Measurements from ENCODE around the gene TUBB. TPM values are rescaled to one million over a fixed set of nuclear protein-coding genes. Genes with fewer than 3 reads are reported as not detected.
"Not testable (repeated sequence)": the region's sequence is repeated elsewhere in the genome, so short reads cannot be mapped to it uniquely, and the experiment has no call there.

Gene TUBB
- total RNA-seq, 2 experiments from 2014 or later: 1,244 to 1,346 TPM

DNA sequence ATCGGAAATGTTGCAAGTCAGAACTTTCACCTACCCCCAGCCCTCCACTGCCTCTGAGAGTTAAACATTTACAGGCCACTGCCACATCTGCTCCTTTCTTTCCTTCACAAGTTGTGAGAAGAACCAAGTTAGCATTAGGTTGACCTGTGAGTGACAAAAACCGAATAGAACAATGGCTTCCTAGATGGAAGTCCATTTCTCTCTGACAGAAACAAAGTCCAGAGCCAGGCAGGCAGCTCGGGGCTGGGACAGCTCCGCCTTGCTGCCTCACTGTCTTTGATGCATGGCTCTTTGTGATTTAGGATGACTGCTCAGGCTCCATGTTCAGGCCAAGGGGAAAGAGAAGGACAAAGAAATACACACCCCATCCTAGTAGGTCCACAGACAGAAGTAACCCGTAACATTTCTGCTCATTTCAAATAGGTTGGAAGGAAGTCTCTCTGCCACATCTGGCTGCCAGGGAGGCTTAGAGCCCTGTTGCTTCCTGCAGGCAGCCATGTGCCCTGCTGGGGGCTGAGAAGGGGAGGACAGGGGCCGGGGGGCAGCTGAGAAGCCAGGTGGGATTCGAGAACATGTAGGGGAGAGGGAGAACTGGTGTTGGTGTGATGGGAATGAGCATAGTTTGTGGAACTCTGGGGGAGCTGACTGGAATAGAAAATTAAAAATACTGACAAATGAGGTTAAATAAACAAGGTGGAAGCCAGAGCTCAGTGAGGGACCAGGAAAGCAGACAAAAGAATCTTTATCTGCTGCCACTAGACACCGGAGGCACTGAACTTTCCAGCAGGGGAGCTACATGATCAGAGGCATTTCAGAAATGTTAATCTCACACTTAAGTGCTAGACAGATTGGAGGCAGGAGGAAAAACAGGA is 43.7 kb downstream of the TUBB start:
- H3K27ac ChIP-seq (ENCODE audit: low read depth, low read length, poor library complexity, severe bottlenecking): no peak overlapping the region
- H3K79me2 ChIP-seq (ENCODE audit: insufficient read depth, low read depth, low read length): no peaks in the 10 kb centered on the region
- no TSS peak for BruUV-seq (replicated peaks)
- H3K9me2 ChIP-seq (ENCODE audit: insufficient read depth, low read length): no peaks in the 10 kb centered on the region
- no peak for DNase-seq (ENCODE audit: low spot score)
- peaks cover 12% of the 10 kb centered on the region for H3K4me1 ChIP-seq (ENCODE audit: insufficient read depth, low read length, poor library complexity, severe bottlenecking)
- H3K9me3 ChIP-seq (ENCODE audit: low read length): no peaks in the 10 kb centered on the region
- H3K4me3 ChIP-seq (ENCODE audit: low read depth, low read length, poor library complexity, severe bottlenecking): no peak overlapping the region
- H3K36me3 ChIP-seq (ENCODE audit: insufficient read depth, low read length): no peaks in the 10 kb centered on the region
- H2AFZ ChIP-seq (ENCODE audit: low read length): no peak overlapping the region
- H3K4me2 ChIP-seq (ENCODE audit: low read length): no peak overlapping the region
- POLR2A ChIA-PET: interaction anchor here (0.6 kb wide), 1 partner anchor 24 kb away, joined by 4 read pairs; no protein-coding TSS in a partner anchor
- intact Hi-C loops (cut with micrococcal nuclease; ENCODE audit: unreplicated experiment): no loop called here
- CTCF ChIA-PET (ENCODE audit: unreplicated experiment): no interaction called here
- no peaks in the 10 kb centered on the region for H4K20me1 ChIP-seq (ENCODE audit: insufficient read depth, low read length)
- TF ChIP-seq EZH2phosphoT487 (IDR thresholded peaks at IDR 0.05; ENCODE audit: borderline replicate concordance, low read depth, low read length): no peak
- TF ChIP-seq, protein P1, sequence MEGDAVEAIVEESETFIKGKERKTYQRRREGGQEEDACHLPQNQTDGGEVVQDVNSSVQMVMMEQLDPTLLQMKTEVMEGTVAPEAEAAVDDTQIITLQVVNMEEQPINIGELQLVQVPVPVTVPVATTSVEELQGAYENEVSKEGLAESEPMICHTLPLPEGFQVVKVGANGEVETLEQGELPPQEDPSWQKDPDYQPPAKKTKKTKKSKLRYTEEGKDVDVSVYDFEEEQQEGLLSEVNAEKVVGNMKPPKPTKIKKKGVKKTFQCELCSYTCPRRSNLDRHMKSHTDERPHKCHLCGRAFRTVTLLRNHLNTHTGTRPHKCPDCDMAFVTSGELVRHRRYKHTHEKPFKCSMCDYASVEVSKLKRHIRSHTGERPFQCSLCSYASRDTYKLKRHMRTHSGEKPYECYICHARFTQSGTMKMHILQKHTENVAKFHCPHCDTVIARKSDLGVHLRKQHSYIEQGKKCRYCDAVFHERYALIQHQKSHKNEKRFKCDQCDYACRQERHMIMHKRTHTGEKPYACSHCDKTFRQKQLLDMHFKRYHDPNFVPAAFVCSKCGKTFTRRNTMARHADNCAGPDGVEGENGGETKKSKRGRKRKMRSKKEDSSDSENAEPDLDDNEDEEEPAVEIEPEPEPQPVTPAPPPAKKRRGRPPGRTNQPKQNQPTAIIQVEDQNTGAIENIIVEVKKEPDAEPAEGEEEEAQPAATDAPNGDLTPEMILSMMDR (conservative IDR thresholded peaks at IDR 0.05; ENCODE audit: low read length): no peak

DNA sequence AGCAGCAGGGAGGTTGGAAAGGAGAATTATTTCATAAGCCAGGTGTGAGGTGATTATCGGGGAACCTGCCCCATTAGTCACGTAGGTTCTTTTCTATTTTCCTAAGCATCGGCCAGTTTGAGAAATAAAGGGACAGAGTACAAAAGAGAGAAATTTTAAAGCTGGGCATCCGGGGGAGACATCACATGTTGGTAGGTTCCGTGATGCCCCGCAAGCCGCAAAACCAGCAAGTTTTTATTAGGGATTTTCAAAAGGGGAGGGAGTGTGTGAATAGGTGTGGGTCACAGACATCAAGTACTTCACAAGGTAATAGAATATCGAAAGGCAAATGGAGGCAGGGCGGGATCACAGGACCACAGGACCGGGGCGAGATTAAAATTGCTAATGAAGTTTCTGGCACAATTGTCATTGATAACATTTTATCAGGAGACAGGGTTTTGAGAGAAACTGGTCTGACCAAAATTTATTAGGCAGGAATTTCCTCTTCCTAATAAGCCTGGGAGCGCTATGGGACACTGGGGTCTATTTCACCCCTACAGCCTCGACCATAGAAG is 44.4 kb downstream of the TUBB start:
- DNase-seq (ENCODE audit: low spot score); H3K9me3 ChIP-seq (ENCODE audit: low read length); H2AFZ ChIP-seq (ENCODE audit: low read length); H3K9me2 ChIP-seq (ENCODE audit: insufficient read depth, low read length); intact Hi-C loops (cut with micrococcal nuclease; ENCODE audit: unreplicated experiment); CTCF ChIA-PET (ENCODE audit: unreplicated experiment); H3K79me2 ChIP-seq (ENCODE audit: insufficient read depth, low read depth, low read length); H3K4me2 ChIP-seq (ENCODE audit: low read length); H3K36me3 ChIP-seq (ENCODE audit: insufficient read depth, low read length); H3K4me3 ChIP-seq (ENCODE audit: low read depth, low read length, poor library complexity, severe bottlenecking); POLR2A ChIA-PET; BruUV-seq (replicated peaks); H3K4me1 ChIP-seq (ENCODE audit: insufficient read depth, low read length, poor library complexity, severe bottlenecking); H4K20me1 ChIP-seq (ENCODE audit: insufficient read depth, low read length); H3K27ac ChIP-seq (ENCODE audit: low read depth, low read length, poor library complexity, severe bottlenecking): not testable (repeated sequence)

DNA sequence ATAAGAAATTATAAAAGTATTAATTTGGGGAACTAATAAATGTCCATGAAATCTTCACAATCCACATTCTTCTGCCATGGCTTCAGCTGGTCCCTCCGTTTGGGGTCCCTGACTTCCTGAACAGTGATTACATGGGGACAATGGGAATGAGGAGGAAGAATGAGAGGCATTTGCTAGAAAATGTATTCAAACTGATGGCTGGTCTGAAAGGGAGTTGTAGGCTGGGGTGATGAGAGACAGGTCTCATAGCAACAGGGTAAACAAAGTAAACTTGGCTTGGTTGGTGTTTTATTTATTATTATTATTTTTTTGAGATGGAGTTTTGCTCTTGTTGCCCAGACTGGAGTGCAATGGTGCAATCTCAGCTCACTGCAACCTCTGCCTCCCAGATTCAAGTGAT is 45.3 kb downstream of the TUBB start:
- H3K36me3 ChIP-seq (ENCODE audit: insufficient read depth, low read length); H4K20me1 ChIP-seq (ENCODE audit: insufficient read depth, low read length); DNase-seq (ENCODE audit: low spot score); H3K4me2 ChIP-seq (ENCODE audit: low read length); H3K4me1 ChIP-seq (ENCODE audit: insufficient read depth, low read length, poor library complexity, severe bottlenecking); intact Hi-C loops (cut with micrococcal nuclease; ENCODE audit: unreplicated experiment); H3K27ac ChIP-seq (ENCODE audit: low read depth, low read length, poor library complexity, severe bottlenecking); H3K9me2 ChIP-seq (ENCODE audit: insufficient read depth, low read length); H2AFZ ChIP-seq (ENCODE audit: low read length); BruUV-seq (replicated peaks); H3K79me2 ChIP-seq (ENCODE audit: insufficient read depth, low read depth, low read length); H3K9me3 ChIP-seq (ENCODE audit: low read length); CTCF ChIA-PET (ENCODE audit: unreplicated experiment); H3K4me3 ChIP-seq (ENCODE audit: low read depth, low read length, poor library complexity, severe bottlenecking): not testable (repeated sequence)
- POLR2A ChIA-PET: interaction anchor here (1.0 kb wide), 1 partner anchor 68 kb away, joined by 5 read pairs; no protein-coding TSS in a partner anchor

Data from OCI-LY7 (cell line).